GM13976 (cell line): ENCODE measurements around the gene SAMD4A.

ENCODE experiments used
- DNase-seq: peaks from one replicate; pipeline ENCODE4 v3.0.0; 2012; ENCODE audit warnings: low spot score
- CTCF ChIP-seq: IDR thresholded peaks from 2 replicates; pipeline ENCODE4 v1.5.1; 2012; ENCODE audit warnings: borderline replicate concordance, mild to moderate bottlenecking; ENCODE audit not compliant: insufficient read depth; ENCODE audit errors: extremely low read depth, missing control alignments, control extremely low read depth
- in situ Hi-C: fragments of 300-500 bp; cut with MboI; formaldehyde crosslinking; loops from one replicate; pipeline ENCODE4 v1.12.0; 2022; ENCODE audit warnings: low sequenced_read_pairs, mixed read lengths, inconsistent platforms; ENCODE audit not compliant: unreplicated experiment

The SAMD4A gene

GRCh38 chr14:54828037-54828436 is 261.1 kb downstream of the SAMD4A start:
- TF ChIP-seq CTCF: no peak
- no peak for DNase-seq
- in situ Hi-C loops: no loop called here

GRCh38 chr14:54829486-54830224 is 262.7 kb downstream of the SAMD4A start:
- no peak for TF ChIP-seq CTCF
- in situ Hi-C loops: no loop called here
- no peak for DNase-seq

- in situ Hi-C loops: no loop called here
- TF ChIP-seq CTCF: no peak
- no peak for DNase-seq
Observed at GRCh38 chr14:54830650-54831049, 263.7 kb downstream of the SAMD4A start.

GRCh38 chr14:54834081-54834480 is 267.2 kb downstream of the SAMD4A start:
- no peak for DNase-seq
- TF ChIP-seq CTCF: no peak
- in situ Hi-C loops: no loop called here

- TF ChIP-seq CTCF: no peak
- in situ Hi-C loops: no loop called here
- DNase-seq: no peak
Observed at GRCh38 chr14:54834727-54835126, 267.8 kb downstream of the SAMD4A start.

- DNase-seq: no peak
- in situ Hi-C loops: no loop called here
- no peak for TF ChIP-seq CTCF
Observed at GRCh38 chr14:54836231-54836630, 269.3 kb downstream of the SAMD4A start.
